ENCODE results near the gene ELL.

ELL gene

GRCh38 chr19:18466354-18466753 lies 55.5 kb downstream of the ELL start:
- DNase-seq: no peak

- DNase-seq: no peak
Observed at GRCh38 chr19:18465964-18466339, 55.9 kb downstream of the ELL start.

GRCh38 chr19:18465214-18465963 lies 56.5 kb downstream of the ELL start:
- no peak for DNase-seq

GRCh38 chr19:18464646-18465045 lies 57.2 kb downstream of the ELL start:
- DNase-seq: no peak

GRCh38 chr19:18461471-18461870 lies 60.4 kb downstream of the ELL start:
- no peak for DNase-seq

GRCh38 chr19:18460900-18461299 lies 61.0 kb downstream of the ELL start:
- DNase-seq: peak in 1 of 2 experiments; percentile 58

- DNase-seq: no peak
Observed at GRCh38 chr19:18457483-18458331, 64.2 kb downstream of the ELL start.

- DNase-seq: no peak
Observed at GRCh38 chr19:18456974-18457373, 64.9 kb downstream of the ELL start.

- no peak for DNase-seq
Observed at GRCh38 chr19:18456279-18456678, 65.6 kb downstream of the ELL start.

- DNase-seq: no peak
Observed at GRCh38 chr19:18453269-18454024, 68.4 kb downstream of the ELL start.

- no peak for DNase-seq
Observed at GRCh38 chr19:18452386-18452785, 69.5 kb downstream of the ELL start.

GRCh38 chr19:18450931-18451836 lies 70.7 kb downstream of the ELL start:
- peak; percentile 74 to 87 for DNase-seq

GRCh38 chr19:18450021-18450930 lies 71.6 kb downstream of the ELL start:
- no peak for DNase-seq

- DNase-seq: peak; percentile 69 to 87
Observed at GRCh38 chr19:18449552-18449951, 72.3 kb downstream of the ELL start.

GRCh38 chr19:18446811-18447359 lies 75.0 kb downstream of the ELL start:
- DNase-seq: no peak

- DNase-seq: no peak
Observed at GRCh38 chr19:18446145-18446810, 75.6 kb downstream of the ELL start.

- no peak for DNase-seq
Observed at GRCh38 chr19:18445262-18445948, 76.5 kb downstream of the ELL start.

GRCh38 chr19:18444513-18444912 lies 77.4 kb downstream of the ELL start:
- no peak for DNase-seq

GRCh38 chr19:18443831-18444230 lies 78.0 kb downstream of the ELL start:
- DNase-seq: no peak

- no peak for DNase-seq
Observed at GRCh38 chr19:18443406-18443805, 78.5 kb downstream of the ELL start.
